GM12892 (cell line): Measurements from ENCODE around the gene DDN.

Source experiments
- DNase-seq: peaks from one replicate; pipeline ENCODE4 v3.0.0; 2011; ENCODE audit not compliant: insufficient read length
- FAIRE-seq: peaks from 2 replicates; lab custom pipeline; 2011; peaks lifted over from hg19 to GRCh38; lab: Jason Lieb, UNC
- POLR2A ChIP-seq: IDR thresholded peaks from 2 replicates; pipeline ENCODE4 v1.6.1; 2011; ENCODE audit warnings: low read depth, low read length, control low read depth
- POLR2AphosphoS5 ChIP-seq: IDR thresholded peaks from 2 replicates; pipeline ENCODE4 v1.6.1; 2011; ENCODE audit warnings: low read depth, low read length, control low read depth
- TAF1 ChIP-seq: IDR thresholded peaks from 2 replicates; pipeline ENCODE4 v1.6.1; 2011; ENCODE audit warnings: low read depth, mild to moderate bottlenecking, control low read depth, low read length, borderline replicate concordance

Gene DDN

DNA sequence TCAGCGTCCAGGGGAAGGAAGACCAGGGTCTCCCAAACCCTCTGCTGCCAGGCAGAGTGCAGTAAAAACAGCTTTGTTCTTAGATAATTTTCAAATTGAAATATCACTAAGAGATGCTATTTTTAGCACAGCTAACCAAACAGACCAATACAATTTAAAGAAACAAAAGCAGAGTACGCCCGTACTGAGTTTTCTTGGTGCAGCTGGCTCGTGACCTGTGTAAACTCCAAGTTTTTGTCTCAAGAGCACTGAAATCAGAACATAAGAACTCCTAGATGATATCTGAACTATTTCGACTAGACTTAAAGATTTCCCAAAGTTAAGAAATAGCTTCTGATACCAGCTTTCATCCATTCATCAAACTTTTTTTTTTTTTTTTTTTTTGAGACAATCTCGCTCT lies 52.2 kb downstream of the DDN start:
- TF ChIP-seq POLR2A, result no peak
- no peak for TF ChIP-seq POLR2AphosphoS5
- no peak for TF ChIP-seq TAF1
- no peak for DNase-seq
- no peak for FAIRE-seq

DNA sequence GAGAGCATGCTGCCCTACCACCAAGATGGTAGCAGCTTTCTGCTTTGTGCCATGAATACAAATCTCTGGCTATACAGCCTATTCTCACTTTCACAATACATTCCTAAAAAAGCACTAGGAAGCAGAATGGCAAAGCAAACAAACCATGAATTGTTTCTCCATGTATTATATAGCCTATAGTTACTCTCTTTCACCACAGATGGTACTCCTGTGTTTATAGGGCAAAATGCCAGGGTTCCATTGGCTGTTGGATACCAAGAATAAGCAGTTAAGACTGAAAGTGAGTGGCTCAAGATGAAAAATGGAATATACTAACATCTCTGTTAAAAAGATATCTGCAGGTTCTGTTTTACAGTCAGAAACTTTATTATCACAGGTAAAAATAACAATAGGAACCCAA lies 53.0 kb downstream of the DDN start:
- DNase-seq, result no peak
- FAIRE-seq, result no peak
- TF ChIP-seq POLR2AphosphoS5 (no peak), TAF1 (no peak), POLR2A (no peak)
